ENCODE data around the gene OSBPL2.

DNA sequence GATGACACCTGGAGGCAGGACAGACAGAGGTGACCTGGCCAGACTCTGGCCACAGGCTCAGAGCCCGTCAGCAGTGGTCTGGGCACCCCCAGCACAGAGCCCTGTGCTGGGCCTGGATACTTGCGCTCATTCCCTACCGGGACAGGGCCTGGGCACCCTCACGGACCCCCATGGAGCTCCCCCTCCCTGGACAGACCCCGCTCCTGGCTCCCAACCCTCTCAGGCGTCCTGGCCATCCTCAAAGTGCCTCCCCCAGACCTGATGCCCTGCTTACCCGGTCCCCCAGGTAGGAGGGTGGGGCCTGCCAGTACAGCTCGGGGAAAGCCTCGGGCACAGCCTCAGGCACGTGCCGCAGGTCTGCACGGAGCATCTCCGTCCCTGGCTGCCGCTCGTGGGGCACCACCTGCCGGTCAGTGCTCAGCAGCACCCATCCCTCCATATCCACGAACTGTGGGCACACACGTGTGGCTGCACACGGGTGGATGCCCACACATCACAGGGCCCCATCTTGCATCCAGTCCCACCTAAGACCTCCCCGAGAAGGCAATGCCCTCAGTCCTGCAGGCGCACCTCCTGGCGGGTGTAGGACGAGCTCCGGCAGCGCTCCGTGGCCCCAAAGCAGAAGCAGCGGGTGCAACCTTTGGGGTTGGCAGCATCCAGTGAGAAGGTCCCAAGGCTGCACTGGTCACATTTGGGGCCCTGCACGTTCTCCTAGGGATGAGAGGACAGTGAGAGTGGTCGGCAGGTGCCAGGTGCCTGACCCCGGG is 88.8 kb downstream of the OSBPL2 start:
- TF ChIP-seq, protein P1, sequence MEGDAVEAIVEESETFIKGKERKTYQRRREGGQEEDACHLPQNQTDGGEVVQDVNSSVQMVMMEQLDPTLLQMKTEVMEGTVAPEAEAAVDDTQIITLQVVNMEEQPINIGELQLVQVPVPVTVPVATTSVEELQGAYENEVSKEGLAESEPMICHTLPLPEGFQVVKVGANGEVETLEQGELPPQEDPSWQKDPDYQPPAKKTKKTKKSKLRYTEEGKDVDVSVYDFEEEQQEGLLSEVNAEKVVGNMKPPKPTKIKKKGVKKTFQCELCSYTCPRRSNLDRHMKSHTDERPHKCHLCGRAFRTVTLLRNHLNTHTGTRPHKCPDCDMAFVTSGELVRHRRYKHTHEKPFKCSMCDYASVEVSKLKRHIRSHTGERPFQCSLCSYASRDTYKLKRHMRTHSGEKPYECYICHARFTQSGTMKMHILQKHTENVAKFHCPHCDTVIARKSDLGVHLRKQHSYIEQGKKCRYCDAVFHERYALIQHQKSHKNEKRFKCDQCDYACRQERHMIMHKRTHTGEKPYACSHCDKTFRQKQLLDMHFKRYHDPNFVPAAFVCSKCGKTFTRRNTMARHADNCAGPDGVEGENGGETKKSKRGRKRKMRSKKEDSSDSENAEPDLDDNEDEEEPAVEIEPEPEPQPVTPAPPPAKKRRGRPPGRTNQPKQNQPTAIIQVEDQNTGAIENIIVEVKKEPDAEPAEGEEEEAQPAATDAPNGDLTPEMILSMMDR (IDR thresholded peaks at IDR 0.05; ENCODE audit: extremely low read depth in 1 of 2, insufficient read depth in 1 of 2, low read depth in 1 of 2, low read length in 2 of 2) = no peak
- no peak for TF ChIP-seq POLR2A (IDR thresholded peaks at IDR 0.05; ENCODE audit: low read depth, low read length)
- TF ChIP-seq EZH2 (IDR thresholded peaks at IDR 0.05; ENCODE audit: borderline replicate concordance, low read depth, low read length, severe bottlenecking) = no peak
- no peak for TF ChIP-seq POLR2AphosphoS5 (IDR thresholded peaks at IDR 0.05; ENCODE audit: insufficient read depth, low read depth, low read length)

Measured in endothelial cell of umbilical vein (primary cell).